Measurements from ENCODE around the gene SPDYE6.
"Not testable (repeated sequence)": the region's sequence is repeated elsewhere in the genome, so short reads cannot be mapped to it uniquely, and the experiment has no call there.

SPDYE6 gene

DNA sequence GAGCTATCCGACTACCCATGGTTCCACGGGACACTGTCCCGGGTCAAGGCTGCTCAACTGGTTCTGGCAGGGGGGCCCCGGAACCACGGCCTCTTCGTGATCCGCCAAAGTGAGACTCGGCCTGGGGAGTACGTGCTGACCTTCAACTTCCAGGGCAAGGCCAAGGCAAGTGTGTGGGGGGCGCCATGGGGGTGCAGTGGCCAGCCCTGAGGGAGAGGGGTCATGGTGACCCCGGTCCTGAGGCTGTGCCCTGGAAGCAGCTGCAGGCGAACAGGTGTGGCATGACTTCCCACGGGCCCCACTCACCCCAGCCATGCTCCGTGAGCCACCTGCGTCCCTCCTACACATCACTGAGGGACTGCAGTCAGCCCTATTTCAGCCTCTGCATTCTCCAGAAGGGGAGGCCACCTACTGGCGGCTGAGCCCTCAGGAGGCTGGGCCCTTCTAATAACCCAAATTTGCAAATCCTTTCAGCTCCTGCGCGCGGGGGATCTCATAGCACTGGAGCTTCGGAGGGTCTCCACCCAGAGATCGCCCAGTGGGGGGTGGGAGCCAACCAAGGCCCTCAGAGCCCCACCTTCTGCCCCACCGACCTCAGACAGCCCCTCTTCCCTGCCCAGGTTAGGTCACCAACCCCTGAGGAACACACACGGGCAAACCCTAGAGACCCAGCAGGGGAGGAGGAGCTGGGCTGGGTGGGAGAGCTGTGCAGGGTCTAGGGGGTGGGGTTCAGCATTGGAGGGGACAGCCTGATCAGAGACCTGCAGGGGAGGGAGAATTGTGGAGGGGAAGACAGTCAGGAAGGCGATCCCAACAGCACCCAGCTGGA is 38.8 kb downstream of the SPDYE6 start:
- no peak for DNase-seq (ENCODE audit: low spot score)

- no peak for DNase-seq (ENCODE audit: low spot score)
Measured at GRCh38 chr7:102313997-102314780, 42.1 kb downstream of the SPDYE6 start.

GRCh38 chr7:102312317-102312716 is 43.9 kb downstream of the SPDYE6 start:
- DNase-seq (ENCODE audit: low spot score): no peak

GRCh38 chr7:102310414-102310815 is 45.8 kb downstream of the SPDYE6 start:
- DNase-seq (ENCODE audit: low spot score): no peak

GRCh38 chr7:102306916-102307677 is 49.1 kb downstream of the SPDYE6 start:
- peak; percentile 65 for DNase-seq (ENCODE audit: low spot score)

DNA sequence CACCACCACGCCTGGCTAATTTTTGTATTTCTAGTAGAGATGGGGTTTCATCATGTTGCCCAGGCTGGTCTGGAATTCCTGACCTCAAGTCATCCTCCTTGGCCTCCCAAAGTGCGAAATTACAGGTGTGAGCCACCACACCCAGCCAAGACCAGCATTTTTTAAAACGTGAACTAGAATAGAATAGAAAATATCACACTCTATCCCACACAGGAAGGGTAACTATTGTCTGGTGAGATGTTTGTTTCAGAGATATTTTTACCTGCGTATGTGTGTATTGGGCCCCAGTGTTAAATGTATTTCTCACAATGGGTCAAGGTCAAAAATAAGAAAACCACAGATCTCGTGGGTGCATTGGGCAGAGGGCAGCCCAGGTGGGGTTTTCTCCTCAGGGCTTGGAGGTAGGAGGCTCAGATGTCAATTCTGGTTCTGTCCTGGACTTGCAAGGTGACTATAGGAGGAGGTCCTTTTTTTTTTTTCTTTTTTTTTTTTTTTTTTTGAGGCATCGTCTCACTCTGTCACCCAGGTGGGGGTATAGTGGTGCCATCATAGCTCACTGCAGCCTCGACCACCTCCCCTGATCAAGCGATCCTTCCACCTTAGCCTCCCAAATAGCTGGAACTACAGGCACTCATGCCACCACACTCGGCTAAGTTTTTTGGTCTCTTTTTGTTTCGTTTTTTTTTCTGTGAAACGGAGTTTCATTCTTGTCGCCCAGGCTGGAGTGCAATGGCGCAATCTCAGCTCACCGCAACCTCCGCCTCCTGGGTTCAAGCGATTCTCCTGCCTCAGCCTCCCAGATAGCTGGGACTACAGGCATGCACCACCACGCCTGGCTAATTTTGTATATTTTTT is 50.6 kb downstream of the SPDYE6 start:
- DNase-seq (ENCODE audit: low spot score): no peak

GRCh38 chr7:102304668-102305067 is 51.6 kb downstream of the SPDYE6 start:
- DNase-seq (ENCODE audit: low spot score): no peak

- no peak for DNase-seq (ENCODE audit: low spot score)
Measured at GRCh38 chr7:102303669-102304422, 52.4 kb downstream of the SPDYE6 start.

DNA sequence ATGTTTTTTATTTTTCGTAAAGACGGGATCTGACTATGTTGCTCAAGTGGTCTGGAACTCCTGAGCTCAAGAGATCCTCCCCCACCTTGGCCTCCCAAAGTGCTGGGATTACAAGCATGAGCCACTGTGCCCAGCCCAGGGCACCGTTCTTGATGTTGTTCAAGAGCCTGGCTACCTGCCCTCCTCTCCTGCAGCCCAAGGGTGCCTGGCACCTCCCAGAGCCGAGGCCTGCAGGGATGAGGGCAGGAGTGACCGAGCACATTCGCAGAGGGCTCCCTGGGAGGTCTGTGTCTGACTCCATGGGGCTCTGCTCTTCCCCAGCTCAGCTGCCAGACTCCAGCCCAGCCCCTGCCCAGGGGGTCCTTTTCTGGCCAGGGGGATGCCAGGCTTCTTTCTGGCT is 54.2 kb downstream of the SPDYE6 start:
- no peak for DNase-seq (ENCODE audit: low spot score)

DNA sequence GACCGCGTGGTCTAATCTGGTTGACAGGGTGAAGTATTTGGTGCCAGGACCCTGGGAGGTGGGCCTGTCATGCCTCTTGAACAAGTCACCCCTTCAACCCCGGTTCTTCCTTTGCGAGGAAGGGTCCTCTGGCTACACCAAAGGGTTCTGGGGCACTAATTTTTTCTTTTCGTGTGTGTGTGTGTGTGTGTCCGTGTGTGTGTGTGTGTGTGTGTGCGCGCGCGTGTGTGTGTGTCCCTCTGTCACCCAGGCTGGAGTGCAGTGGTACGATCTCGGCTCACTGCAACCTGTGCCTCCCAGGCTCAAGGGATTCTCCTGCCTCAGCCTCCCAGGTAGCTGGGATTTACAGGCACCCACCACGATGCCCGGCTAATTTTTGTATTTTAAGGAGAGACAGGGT is 54.9 kb downstream of the SPDYE6 start:
- DNase-seq (ENCODE audit: low spot score): not testable (repeated sequence)

GRCh38 chr7:102300643-102301221 is 55.5 kb downstream of the SPDYE6 start:
- no peak for DNase-seq (ENCODE audit: low spot score)

DNA sequence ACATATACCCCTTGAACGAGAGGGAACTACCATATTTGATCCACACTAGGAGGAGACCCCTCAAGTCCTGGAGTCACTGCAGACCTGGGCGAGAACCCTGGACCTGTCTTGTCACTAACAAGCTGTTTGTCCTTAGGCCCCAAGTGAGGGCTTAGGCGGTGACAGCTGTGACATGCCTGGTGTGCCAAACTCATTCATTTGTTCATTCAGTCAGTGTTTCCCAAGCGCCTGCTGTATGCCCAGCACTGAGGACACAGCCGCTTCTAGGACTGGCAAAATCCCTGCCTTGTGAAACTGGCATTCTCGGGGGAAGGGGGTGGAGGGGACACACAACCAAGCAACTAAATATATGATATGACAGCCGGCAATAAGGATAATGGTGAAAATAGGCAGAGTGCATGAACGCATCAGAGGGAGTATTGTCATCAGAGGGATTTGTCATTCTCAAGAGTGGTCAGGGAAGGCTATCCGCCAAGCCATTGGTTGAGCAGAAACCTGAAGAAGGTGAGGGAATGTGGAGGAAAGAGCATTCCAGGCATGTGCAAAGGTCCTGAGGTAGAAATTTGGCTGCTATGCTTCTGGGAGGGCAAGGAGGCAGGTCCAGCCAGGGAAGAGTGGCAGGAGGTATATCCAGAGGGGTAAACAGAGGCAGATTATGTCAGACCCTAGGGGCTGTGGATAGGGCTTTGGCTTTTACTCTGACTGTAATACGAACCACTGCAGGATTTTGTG is 58.6 kb downstream of the SPDYE6 start:
- no peak for DNase-seq (ENCODE audit: low spot score)

GRCh38 chr7:102296514-102296913 is 59.7 kb downstream of the SPDYE6 start:
- DNase-seq (ENCODE audit: low spot score): no peak

GRCh38 chr7:102296179-102296438 is 60.1 kb downstream of the SPDYE6 start:
- DNase-seq (ENCODE audit: low spot score): no peak
